ENCODE measurements around the gene STX1B.

The STX1B gene

DNA sequence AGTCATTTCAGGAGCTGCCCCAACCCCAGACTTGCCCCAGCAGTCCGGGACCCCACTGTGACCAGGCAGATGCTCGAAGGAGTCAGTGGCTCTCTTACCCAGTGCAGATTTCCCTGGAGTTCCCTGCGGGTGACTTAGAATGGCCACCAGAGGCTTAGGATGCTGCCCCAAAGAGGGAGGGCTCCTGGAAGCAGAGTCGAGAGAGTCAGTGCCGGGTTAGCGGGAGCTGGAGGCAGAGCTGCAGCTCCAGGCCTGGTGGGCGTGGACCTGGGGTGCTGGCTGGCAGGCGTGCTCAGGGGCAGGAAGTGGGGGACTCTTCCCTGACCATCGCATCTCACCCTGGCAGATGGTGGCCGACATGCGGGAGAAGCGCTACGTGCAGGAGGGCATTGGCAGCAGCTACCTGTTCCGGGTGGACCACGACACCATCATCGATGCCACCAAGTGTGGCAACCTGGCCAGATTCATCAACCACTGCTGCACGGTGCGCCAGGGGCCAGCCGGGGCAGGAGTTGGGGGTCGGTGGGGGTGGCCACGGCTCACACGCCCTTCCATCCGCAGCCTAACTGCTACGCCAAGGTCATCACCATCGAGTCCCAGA, 27.0 kb downstream of the STX1B start:
- peaks cover 39% of the 10 kb centered on the region; the same call in 1 of the 2 replicates for H3K36me3 ChIP-seq (ENCODE audit: insufficient read depth, low read length)
- H3K4me2 ChIP-seq (ENCODE audit: low read depth, low read length, poor library complexity, severe bottlenecking): no peak overlapping the region
- H3K27me3 ChIP-seq (ENCODE audit: insufficient read depth, low read length, poor library complexity, severe bottlenecking): no peaks in the 10 kb centered on the region
- no peaks in the 10 kb centered on the region for H3K4me1 ChIP-seq (ENCODE audit: insufficient read depth, low read length, poor library complexity, severe bottlenecking)
- H3F3A ChIP-seq (ENCODE audit: low read depth): no peaks in the 10 kb centered on the region
- H2AFZ ChIP-seq (ENCODE audit: low read length): no peak overlapping the region
- no peak overlapping the region for H3K9ac ChIP-seq (ENCODE audit: low read depth, low read length, poor library complexity, severe bottlenecking)
- no peaks in the 10 kb centered on the region for H3K9me3 ChIP-seq (ENCODE audit: insufficient read depth, low read depth, low read length)
- no peak overlapping the region for H3K4me3 ChIP-seq (ENCODE audit: low read length, poor library complexity, severe bottlenecking)
- no peaks in the 10 kb centered on the region for H3K79me2 ChIP-seq (ENCODE audit: insufficient read depth, low read length)
- H4K20me1 ChIP-seq (ENCODE audit: insufficient read depth, low read length, poor library complexity, severe bottlenecking): no peaks in the 10 kb centered on the region
- no peaks in the 10 kb centered on the region for H3K9me2 ChIP-seq (replicated peaks; ENCODE audit: low read depth, low read length)
- TF ChIP-seq EZH2phosphoT487 (IDR thresholded peaks at IDR 0.05; ENCODE audit: borderline replicate concordance): no peak
- TF ChIP-seq, protein P1, sequence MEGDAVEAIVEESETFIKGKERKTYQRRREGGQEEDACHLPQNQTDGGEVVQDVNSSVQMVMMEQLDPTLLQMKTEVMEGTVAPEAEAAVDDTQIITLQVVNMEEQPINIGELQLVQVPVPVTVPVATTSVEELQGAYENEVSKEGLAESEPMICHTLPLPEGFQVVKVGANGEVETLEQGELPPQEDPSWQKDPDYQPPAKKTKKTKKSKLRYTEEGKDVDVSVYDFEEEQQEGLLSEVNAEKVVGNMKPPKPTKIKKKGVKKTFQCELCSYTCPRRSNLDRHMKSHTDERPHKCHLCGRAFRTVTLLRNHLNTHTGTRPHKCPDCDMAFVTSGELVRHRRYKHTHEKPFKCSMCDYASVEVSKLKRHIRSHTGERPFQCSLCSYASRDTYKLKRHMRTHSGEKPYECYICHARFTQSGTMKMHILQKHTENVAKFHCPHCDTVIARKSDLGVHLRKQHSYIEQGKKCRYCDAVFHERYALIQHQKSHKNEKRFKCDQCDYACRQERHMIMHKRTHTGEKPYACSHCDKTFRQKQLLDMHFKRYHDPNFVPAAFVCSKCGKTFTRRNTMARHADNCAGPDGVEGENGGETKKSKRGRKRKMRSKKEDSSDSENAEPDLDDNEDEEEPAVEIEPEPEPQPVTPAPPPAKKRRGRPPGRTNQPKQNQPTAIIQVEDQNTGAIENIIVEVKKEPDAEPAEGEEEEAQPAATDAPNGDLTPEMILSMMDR (conservative IDR thresholded peaks at IDR 0.05; ENCODE audit: low read length): no peak

DNA sequence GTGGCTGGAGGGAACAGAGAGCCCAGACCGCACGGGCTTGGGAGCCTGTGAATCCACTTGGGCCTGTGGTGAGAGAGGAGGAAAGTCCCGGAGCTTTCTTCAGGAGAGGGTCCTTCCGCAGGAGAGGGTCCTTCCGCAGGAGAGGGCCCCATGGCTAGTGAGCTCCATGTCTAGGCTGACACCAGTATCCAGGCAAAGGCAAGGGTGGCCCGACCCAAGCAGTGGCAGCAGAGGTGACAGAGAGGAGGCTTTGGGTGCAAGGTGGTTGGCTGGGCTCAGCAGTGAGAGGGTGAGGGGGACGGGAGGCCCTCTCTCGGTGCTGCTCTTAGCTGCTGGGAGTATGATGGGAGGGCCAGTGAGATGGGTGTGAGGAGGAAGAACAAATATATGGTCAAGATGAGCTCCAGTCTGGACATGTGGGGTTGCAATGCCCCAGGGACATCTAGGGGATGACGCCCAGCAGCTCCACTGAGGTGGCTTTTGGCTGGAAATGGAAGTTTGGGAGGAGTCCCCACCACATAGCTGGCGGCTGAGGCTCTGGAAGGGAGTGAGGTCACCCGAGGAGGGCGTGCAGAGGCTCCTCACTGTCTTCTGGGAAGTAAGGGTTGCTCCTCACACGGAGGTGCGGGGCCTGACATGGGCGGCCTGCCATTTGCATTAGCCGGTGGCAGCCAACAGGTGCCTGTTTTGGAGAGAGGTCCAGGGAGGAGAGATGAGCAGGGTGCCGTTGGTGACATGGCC, 27.7 kb downstream of the STX1B start:
- H3K9ac ChIP-seq (ENCODE audit: low read depth, low read length, poor library complexity, severe bottlenecking): no peak overlapping the region

DNA sequence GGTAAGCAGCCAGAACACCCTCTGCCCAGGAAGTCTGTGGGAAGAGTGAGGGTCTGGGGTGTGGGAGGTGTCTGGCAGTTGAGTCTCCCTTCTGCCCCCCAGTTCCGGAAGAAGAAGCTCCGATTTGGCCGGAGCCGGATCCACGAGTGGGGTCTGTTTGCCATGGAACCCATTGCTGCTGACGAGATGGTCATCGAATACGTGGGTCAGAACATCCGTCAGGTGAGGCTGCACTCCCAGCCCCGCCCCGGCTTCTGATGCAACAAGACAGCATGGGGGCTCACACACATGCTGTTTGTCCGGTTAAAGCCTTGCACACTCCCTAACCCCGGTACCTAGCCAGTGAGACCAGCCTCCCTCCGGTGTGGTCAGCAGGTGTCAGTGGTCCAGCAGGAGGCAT, 29.5 kb downstream of the STX1B start:
- no peak for TF ChIP-seq EZH2phosphoT487 (IDR thresholded peaks at IDR 0.05; ENCODE audit: borderline replicate concordance)
- TF ChIP-seq, protein P1 (conservative IDR thresholded peaks at IDR 0.05; ENCODE audit: low read length): no peak
- Histone ChIP-seq H3K9me3 (ENCODE audit: insufficient read depth, low read depth, low read length) (no peaks in the 10 kb centered on the region), H3K4me2 (ENCODE audit: low read depth, low read length, poor library complexity, severe bottlenecking) (no peak overlapping the region), H2AFZ (ENCODE audit: low read length) (no peak overlapping the region), H3K4me3 (ENCODE audit: low read length, poor library complexity, severe bottlenecking) (no peak overlapping the region), H3K79me2 (ENCODE audit: insufficient read depth, low read length) (no peaks in the 10 kb centered on the region), H3F3A (ENCODE audit: low read depth) (no peaks in the 10 kb centered on the region), H3K9me2 (replicated peaks; ENCODE audit: low read depth, low read length) (no peaks in the 10 kb centered on the region), H3K9ac (ENCODE audit: low read depth, low read length, poor library complexity, severe bottlenecking) (no peak overlapping the region), H4K20me1 (ENCODE audit: insufficient read depth, low read length, poor library complexity, severe bottlenecking) (no peaks in the 10 kb centered on the region), H3K4me1 (ENCODE audit: insufficient read depth, low read length, poor library complexity, severe bottlenecking) (no peaks in the 10 kb centered on the region), H3K36me3 (ENCODE audit: insufficient read depth, low read length) (peaks cover 49% of the 10 kb centered on the region; the same call in 1 of the 2 replicates), H3K27me3 (ENCODE audit: insufficient read depth, low read length, poor library complexity, severe bottlenecking) (no peaks in the 10 kb centered on the region)

More for the DNA sequence above, 27.7 kb downstream of the STX1B start:
- Histone ChIP-seq H3K9me3 (ENCODE audit: insufficient read depth, low read depth, low read length) (no peaks in the 10 kb centered on the region), H2AFZ (ENCODE audit: low read length) (no peak overlapping the region), H3K27me3 (ENCODE audit: insufficient read depth, low read length, poor library complexity, severe bottlenecking) (no peaks in the 10 kb centered on the region), H4K20me1 (ENCODE audit: insufficient read depth, low read length, poor library complexity, severe bottlenecking) (no peaks in the 10 kb centered on the region), H3F3A (ENCODE audit: low read depth) (no peaks in the 10 kb centered on the region), H3K36me3 (ENCODE audit: insufficient read depth, low read length) (peaks cover 41% of the 10 kb centered on the region; the same call in 1 of the 2 replicates), H3K9me2 (replicated peaks; ENCODE audit: low read depth, low read length) (no peaks in the 10 kb centered on the region), H3K4me1 (ENCODE audit: insufficient read depth, low read length, poor library complexity, severe bottlenecking) (no peaks in the 10 kb centered on the region), H3K4me3 (ENCODE audit: low read length, poor library complexity, severe bottlenecking) (no peak overlapping the region), H3K79me2 (ENCODE audit: insufficient read depth, low read length) (no peaks in the 10 kb centered on the region), H3K4me2 (ENCODE audit: low read depth, low read length, poor library complexity, severe bottlenecking) (no peak overlapping the region)
- TF ChIP-seq, protein P1 (conservative IDR thresholded peaks at IDR 0.05; ENCODE audit: low read length): no peak
- no peak for TF ChIP-seq EZH2phosphoT487 (IDR thresholded peaks at IDR 0.05; ENCODE audit: borderline replicate concordance)
